CD4-positive, alpha-beta T cell treated with Interleukin-10 for 1 hour (primary cell): ENCODE data around the gene CD3G.
A peak's percentile ranks its signal among the peaks of the same experiment; 100 is the strongest.

Experiments
- DNase-seq: peaks from one replicate; pipeline ENCODE4 v3.0.0-alpha.2; 2020

The CD3G gene

DNA sequence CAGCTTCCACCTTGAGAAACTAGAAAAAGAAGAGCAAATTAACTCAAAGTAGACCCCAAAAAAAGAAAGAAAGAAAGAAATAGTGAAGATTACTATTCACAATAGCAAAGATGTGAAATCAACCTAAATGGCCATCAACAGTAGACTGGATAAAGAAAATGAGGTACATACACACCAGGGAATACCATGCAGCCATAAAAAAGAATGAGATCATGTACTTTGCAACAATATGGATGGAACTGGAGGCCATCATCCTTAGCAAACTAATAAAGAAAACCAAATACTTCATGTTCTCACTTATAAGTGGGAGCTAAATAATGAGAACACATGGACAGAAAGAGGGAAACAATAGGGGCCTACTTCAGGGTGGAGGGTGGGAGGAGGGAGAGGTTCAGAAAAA is 15.4 kb upstream of the CD3G start:
- DNase-seq: no peak

DNA sequence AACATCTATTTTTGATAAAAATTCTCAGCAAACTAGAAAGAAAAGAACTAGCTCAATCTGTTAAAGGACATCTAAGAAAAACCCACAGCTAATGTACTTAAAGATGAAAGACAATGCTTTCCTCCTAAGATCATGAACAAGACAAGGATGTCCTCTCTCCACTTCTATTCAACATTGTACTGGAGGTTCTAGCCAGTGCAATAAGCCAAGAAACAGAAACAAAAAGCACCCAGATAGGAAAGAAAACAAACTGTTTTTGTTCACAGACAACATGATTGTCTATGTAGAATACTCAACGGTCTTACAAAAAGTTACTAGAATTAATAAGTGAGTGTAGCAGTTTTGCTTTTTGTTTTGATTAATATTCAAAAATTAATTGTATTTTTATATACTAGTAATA is 9.4 kb upstream of the CD3G start:
- peak; percentile 53 for DNase-seq

DNA sequence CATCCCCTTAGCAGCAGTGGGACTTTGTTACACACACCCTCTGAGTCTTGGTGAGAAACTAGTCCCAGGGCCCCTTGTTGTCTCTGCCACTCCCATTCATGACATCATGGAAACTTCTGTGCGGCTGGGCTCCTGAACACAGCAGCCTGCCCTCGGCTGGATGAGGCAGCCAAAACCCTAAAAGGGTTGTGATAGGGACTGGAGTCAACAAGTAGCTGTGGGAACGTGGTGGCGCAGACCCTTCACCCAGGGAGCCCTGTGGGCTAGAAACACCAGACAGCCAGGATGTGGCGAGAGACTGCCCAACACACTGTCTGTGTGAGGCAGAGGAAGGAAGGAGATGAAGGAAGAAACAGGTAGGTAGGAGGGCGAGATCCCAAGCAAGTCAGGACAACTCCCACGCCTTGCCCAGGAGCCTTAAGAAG is 5.5 kb upstream of the CD3G start:
- peak; percentile 93 for DNase-seq

DNA sequence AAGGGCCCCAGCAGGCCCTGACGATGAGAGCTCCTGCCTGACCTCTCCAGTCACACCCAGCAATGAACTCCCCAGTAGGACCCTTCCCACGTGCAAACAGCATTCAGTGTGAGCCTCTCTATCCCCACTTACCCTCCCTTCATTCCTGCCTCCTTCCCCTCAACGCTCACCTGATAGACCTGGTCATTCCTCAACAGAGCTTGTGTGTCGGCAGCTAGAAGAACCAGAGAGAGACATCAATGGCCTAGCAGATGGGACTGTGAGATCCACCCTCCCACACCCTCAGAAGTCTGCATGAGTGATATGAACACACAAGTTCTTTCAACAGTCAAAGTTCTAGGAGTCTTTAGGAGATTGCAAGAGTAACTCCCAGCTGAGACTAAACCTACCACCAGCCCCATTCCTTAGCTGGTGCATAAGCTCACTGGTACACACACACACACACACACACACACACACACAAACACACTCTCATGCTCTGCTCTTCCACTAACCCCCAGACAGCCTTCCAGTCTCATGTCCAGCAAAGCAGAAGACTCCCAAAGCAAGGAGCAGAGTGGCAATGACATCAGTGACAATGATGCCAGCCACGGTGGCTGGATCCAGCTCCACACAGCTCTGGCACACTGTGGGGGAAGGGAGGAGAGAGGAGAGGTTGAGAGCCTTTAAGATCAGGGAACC is 4.7 kb upstream of the CD3G start:
- peak; percentile 45 for DNase-seq

DNA sequence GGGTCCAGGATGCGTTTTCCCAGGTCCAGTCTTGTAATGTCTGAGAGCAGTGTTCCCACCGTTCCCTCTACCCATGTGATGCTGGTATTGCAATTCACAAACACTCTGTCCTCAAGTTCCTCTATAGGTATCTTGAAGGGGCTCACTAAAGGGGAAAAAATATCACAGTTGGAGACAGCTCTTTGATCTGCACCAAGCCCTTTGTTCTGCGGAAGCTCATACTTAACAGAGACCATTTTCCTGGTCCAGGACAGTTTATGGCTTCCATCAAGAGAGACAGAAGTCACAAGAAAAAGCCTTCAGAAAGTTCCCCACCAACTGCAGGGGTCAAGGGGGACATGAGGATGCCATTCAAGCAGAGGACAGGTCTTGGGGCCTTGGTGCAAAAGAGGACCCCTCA is 3.7 kb upstream of the CD3G start:
- DNase-seq: no peak

DNA sequence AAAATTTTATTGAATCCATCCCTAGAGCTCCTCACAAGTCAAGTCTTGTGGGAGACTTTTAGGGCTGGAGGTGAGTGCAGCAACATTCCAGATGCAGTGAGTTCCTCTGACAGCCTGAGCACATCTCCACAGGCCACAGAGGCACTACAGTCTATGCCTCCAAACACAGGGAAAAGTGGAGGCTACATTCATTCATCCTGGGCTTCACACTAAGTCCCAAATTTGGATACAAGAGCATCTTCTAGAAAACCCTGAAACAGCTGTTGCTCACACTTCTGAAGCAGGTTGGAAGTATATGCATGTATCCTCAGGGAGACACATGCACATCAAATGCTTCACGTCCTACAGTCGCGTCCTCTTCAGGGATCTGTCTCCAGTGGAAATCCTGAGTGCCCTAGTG is 2.9 kb upstream of the CD3G start:
- no peak for DNase-seq

DNA sequence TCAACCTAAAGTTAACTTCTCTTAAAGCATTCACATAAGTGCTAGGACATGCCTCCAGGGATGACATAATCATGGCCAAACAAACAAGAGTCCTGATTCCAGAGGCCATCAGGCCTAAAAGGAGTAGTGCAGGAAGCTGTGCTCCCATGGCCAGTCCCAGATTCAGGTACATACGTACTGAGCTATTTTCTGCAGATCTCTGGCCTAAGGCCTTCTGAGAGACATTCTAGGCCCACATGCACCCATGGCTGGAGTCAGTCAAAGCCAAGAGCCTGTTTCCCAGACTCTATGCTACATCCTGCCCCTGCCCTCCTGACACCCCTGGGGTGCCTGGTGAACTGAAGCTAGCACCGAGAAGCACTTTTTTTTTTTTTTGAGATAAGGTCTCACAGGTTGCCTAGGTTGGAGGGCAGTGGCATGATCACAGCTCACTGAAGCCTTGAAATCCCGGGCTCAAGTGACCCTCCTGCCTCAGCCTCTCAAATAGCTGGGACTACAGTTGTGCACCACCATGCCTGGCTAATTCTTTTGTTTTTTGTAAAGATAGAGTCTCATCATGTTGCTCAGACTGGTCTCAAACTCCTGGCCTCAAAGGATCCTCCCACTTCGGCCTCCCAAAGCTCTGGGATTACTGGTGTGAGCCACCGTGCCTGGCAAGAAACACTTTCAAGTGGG is 2.2 kb upstream of the CD3G start:
- no peak for DNase-seq

DNA sequence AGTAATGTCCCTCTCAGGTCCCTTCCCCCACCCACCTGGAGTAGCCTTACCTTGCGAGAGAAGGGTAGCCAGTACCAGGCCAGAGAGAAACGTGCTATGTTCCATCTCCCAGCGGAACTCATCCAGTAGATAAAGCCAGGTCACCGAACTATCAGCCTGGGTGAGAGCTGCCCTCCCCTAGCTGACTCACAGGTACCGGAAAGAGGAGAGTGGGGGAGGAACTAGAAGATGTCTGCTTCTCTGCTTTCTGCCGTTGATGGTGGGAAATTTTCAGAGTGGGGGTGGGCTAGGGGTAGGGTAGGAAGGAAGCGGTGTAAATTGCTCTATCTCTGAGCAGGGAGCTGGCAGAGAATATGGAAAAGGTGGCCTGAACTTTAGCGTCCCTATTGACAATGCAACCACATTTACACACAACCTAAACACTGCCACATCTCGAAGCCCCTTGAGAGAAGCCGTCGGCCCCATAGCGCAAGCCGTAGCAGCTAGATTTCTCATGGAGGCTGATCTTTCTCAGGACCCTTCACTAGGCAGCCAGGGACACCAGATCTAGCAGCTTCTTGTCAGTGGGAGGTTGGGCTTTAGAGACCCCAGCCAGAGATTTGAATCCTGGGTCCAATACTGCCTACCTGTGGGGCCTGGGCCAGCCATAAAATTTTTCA is 1.5 kb upstream of the CD3G start, which contains the start of gene CD3D:
TSS of gene CD3D (minus strand) at position 203 of the 659 bp plus-strand sequence. CDS start at position 105, 98 bp downstream.
- DNase-seq: peak; percentile 82

DNA sequence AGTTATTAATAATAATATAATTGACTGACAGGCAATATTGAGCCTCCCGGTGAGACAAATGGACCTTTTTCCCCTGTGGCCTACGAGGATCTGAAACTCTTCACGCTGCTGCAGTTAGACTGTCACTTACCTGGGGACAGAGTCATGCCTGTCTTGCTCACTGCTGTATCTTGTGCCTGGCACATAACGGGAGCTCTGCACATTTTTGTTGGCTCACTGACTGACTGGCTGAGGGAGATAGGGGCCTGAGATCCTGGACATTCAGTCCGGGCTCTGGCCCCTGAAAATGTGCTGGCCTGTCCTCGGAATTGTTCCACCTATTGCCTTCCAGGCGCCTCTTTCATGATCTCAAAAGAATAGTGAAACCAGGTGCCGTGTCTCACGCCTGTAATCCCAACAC is 896 bp upstream of the CD3G start:
- no peak for DNase-seq

DNA sequence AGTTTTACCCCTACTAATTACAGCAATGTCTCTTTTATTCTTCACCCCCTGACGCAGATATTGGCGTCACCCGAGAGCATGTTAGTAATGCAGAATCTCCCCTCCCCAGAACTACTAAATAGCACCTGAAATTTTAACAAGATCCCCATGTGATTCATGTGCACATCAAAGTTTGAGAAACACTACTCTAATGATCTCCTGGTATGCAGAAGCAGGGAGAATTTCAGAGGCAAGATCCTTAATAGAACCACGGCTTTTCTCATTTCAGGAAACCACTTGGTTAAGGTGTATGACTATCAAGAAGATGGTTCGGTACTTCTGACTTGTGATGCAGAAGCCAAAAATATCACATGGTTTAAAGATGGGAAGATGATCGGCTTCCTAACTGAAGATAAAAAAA is 5.3 kb downstream of the CD3G start:
- DNase-seq: no peak

DNA sequence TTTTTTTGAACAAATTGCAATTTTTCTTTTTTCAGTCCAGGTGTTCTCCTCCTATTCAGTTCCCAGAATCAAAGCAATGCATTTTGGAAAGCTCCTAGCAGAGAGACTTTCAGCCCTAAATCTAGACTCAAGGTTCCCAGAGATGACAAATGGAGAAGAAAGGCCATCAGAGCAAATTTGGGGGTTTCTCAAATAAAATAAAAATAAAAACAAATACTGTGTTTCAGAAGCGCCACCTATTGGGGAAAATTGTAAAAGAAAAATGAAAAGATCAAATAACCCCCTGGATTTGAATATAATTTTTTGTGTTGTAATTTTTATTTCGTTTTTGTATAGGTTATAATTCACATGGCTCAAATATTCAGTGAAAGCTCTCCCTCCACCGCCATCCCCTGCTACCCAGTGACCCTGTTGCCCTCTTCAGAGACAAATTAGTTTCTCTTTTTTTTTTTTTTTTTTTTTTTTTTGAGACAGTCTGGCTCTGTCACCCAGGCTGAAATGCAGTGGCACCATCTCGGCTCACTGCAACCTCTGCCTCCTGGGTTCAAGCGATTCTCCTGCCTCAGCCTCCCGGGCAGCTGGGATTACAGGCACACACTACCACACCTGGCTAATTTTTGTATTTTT is 9.1 kb downstream of the CD3G start:
- DNase-seq: peak; percentile 76

DNA sequence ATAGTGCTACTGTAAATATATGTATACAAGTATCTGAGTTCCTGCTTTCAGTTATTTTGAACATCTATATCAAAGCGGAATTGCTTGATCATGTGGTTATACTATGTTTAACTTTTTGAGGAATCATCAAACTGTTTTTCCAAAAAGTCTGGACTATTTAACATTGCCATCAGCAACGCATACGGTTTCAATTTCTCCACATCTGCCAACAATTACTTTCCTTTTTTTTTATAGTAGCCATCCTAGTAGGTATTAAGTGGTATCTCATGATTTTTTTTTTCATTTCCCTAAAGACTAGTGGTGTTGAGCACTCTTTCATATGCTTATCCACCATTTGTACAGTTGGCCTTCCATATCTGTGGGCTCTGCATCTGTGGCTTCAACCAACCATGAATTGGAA is 13.9 kb downstream of the CD3G start:
- no peak for DNase-seq

DNA sequence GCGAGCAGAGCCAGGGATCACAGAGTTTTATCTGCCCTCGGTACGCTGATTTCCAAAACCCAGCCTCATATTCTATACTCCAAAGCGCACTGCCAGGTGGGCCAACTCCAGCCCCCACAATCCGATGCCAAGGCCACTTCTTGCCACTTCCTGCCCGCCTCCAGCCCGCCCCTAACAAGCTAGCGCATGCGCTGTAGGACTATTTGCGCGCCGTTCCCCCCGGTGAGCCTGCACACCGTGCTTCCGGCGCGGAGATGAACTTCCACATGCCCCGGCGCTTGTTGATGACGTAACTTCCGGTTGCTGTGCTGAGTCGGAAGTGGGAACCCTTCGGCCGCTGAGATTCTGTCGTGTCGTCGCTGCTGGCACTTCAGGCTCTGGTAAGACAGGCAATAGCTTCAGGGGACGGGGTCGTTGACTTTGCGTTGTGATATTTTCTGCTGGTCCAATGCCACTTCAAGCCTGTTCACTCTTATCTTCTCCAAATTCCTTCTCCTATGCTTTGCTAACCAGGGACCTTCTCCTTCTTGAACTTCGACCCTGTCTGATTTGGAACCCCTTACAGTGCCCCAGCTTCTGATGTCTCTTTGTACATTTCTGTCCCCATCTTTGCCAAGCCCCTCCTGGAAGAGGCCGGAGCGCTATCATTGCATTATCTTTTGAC is 15.3 kb downstream of the CD3G start, which contains the start of gene UBE4A:
TSS of gene UBE4A (plus strand) at position 306 of the 664 bp plus-strand sequence. CDS start 5,481 bp downstream, outside the sequence.
- peak; percentile 98 for DNase-seq

DNA sequence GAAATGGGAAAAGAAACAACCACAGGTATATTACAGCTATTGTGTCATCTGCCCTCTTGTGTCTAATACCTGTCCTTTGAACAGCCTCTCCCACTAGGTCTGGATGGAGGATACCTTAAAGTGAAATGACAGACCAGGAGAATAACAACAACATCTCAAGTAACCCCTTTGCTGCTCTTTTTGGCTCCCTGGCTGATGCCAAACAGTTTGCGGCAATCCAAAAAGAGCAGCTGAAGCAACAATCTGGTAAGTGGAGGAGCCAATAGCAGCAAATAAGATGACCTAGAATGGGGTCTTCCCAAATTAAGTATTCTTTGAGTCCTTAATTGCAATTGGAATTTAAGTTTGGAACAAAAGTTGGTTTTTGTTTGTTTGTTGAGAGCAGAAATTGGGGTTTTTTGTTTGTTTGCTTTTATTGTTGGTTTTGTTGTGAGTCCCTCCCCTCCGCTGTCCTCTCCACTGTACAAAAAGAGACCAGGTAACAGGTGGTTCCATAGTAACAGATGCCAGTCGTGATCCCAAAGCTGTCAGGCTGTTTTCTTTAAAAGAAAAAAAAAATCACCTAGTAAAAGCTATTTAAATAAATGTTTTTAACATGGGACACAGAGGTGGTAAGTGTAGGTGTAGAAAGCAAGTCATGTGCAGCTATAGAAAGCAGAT is 20.9 kb downstream of the CD3G start:
- no peak for DNase-seq

DNA sequence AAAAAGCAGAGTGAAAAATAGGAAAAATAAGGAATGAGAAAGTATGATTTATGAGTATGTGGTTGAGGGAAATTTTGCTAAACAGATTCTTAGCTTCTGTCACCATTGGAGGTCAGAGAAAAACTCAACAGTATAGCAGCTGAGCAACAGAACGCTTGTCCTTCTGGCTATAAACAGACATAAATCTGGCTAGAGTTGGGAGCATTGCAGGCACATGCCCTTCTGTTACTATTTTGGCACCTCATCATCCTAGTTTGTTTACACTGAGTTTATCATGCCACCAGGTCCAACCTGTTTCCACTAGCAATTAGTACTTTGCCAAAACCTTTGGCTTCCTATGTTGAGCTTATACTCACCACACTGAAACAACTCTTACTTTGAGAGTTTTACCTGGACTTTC is 22.1 kb downstream of the CD3G start:
- no peak for DNase-seq

DNA sequence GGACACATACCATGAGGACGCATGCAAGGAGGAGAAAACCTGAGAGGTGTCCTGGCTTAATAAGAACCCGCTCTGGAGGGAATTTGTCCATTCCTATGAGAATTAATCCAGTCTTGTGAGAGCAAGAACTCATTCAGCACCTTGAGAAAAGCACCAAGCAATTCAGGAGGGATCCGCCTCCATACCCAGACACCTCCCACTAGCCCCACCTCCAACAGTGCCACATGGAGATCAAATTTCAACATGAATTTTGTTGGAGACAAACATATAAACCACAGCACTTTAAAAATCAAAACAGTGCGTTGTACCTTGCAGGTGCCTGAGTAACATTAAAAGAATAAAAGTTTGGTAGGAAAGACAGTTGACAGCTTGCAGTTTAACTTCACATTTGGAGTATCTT is 26.6 kb downstream of the CD3G start:
- no peak for DNase-seq

DNA sequence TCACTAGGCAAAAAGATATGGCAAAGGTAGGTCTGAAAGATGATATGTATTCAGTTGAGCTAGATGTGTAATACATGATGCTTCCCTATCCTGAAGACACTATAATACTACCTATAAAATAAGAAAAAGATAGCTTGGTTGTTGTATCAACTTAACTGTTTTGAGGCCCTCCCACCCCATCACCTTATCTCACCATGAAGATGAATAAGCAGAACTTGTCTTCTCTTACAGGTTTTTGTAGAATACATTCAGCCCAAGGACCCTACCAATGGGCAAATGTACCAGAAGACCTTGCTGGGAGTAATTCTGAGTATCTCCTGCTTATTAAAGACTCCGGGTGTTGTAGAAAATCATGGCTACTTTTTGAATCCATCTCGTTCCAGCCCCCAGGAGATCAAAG is 29.1 kb downstream of the CD3G start:
- no peak for DNase-seq

DNA sequence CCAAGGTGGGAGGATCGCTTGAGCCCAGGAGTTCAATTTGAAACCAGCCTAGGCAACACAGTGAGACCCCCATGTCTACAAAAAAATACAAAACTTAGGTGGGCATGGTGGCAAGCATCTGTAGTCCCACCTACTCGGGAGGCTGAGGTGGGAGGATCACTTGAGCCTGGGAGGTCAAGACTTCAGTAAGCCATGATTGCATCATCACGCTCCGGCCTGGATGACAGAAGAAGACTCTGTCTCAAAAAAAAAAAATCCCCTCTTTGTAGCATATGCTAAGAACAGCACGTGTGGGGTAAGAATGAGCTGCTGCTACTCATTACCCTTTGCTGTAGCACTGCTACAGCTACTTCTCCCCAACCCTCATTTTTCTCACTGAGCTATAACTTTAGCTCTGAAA is 29.7 kb downstream of the CD3G start:
- DNase-seq: no peak

DNA sequence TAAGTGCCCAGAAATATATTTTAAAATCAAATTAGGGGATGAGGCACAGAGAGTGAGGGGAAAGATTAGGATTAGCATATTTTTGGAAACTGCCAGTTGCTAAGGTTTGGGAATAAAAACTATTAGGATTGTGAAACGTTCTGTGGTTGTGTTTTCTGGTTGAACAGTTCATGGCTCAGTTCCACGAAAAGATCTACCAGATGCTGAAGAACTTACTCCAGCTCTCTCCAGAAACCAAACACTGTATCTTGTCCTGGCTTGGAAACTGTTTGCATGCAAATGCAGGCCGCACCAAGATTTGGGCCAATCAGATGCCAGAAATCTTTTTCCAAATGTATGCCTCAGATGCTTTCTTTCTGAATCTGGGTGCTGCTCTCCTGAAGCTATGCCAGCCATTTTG is 30.6 kb downstream of the CD3G start:
- no peak for DNase-seq

DNA sequence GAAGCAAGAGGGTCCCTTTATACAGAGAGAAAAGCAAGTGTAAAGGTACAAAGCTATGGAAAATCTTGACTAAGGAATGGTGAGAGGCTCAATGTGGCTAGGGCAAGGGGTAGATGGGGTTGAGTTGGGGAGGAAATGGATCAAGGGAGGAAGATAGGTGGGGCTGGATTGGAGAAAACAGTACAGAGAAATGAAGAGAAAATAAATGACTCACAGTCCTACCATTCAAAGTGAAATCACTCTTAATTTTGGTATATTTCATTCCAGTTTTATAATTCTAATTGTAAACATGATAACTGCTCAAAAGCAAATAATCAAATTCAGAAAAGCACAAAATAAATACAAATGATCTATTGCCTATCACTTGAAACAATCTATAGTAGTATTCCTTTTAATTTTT is 31.8 kb downstream of the CD3G start:
- no peak for DNase-seq

DNA sequence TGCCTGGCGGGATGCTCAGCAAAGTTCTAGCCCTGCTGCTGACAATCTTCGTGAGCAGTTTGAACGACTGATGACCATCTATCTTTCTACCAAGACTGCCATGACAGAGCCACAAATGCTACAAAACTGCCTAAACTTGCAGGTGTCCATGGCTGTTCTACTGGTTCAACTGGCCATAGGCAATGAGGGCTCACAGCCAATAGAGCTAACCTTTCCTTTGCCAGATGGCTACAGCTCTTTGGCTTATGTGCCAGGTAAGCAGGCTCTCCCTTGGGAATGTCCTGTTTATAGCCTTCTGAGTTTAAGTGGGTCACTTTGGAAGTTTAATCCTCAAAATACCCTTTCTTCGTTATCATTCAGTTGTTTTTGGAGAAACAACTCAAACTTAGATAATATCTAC is 35.4 kb downstream of the CD3G start:
- no peak for DNase-seq

DNA sequence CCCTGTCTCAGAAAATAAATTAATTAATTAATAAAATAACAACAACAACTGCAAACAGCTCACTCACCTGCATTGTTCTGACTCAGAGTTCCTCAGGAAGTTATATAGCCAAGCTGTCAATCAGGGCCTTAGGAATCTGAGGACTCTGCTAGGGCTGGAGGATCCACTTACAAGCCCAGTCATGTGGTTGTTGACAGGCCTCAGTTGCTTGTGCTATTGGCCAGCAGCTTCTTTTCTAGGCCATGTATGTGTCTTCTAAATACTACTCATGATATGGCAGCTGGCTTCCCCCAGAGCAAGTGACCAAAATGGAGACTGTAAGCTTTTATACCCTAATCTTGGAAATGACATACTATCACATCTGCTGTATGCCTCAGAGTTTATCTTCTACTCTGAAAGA is 36.4 kb downstream of the CD3G start:
- no peak for DNase-seq

DNA sequence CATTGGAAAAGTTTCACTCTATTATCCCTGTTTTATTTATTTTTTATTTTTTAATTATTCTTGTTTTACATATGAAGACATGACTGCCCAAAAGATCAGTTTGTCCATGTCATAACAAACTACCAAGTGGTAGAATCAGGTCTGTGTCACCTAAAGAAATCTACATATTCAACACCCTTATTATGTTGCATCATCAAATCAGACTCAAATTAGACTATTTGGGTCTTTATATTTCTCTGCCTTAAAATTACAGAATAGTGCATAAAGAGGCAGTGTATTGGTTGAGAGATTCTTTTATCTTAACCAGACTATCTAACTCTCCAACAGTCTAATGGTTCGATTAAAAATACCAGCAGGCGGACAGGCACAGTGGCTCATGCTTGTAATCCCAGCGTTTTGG is 38.8 kb downstream of the CD3G start:
- no peak for DNase-seq
